GM18498 (cell line): ENCODE results near the gene LNX2.

Experiments used
- ATAC-seq: cut with Tn5 transposase; IDR thresholded peaks from one replicate; pipeline ENCODE4 v1.9.1; 2021; ENCODE audit warnings: mild to moderate bottlenecking, moderate library complexity; ENCODE audit not compliant: unreplicated experiment

Gene LNX2

DNA sequence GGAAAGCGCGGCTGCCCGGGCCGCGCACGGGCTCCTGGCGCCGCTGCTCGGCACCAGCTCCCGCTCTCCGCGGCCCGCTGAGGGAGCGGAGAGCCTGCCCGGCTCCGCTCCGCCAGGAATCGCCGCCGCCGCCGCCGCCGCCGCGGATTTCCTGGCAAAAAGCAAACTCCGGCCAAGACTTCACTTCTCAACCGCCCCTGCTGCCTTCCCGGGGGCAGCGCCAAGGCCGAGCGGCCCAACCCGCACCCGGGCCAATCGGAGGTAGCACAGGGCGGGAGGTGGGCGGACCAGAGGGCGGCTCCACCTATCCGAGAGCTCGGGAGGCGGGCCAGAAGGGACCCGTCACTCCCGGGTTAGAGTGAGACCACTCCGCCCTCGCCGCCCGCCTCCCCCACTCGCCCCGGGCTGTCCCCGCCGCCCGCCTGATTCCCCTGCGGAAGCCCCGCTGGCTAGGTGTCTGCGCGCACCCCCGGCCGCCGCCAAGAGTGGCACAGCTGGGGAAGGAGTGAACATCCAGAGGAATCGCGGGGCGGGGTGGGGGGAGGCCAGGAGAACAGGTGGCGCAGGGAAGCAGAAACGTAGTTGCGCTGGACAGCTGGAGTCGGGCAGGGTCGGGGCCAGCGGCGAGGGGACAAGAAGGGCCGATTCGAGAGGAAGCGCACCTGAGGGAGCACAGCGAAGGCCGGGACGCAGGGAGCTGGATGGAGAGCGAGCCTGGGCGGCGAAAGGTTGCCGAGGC lies at the start of gene LNX2:
LNX2 (minus strand) TSS at position 153 of the 739 bp plus-strand sequence. CDS start 38,826 bp downstream, outside the sequence.
- peak; percentile 90 for ATAC-seq

DNA sequence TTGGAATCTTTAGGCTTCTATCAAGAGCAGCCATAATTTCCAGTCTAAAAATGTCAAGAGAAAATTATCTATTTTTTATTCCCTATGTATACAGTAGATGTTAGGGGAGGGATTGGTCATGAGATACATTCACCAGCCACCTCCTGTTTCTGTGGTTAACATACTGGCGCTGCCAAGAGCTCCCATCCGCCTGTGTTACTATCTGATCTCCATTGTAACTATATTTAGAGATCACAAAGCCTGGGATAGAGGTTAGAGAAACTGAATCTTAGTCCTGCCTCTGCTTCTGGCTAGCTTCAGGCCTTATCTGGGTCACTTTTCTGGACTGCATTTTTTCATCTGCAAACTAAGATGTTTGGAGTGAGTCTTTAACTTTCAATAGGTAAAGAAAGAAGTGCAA lies 47.6 kb upstream of the LNX2 start:
- ATAC-seq, result no peak

DNA sequence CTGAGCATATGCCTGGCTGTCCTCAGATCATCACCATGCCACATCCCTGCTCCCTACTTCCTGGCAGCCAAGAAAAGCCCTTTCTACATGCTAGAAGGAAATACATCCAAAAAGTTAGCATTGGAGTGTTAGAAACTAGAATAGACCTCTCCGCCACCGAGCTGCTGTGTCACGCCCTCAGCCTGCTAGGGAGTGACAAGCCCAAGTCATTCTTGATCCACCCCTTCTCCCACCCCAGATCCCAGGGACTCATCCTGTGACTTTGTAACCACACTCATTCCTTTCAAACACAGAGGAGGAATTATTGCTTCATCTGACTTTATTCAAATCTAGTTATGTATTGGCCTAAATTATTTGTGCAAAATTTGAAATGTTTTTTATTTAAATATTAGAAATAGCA lies 46.6 kb upstream of the LNX2 start:
- ATAC-seq, result no peak

DNA sequence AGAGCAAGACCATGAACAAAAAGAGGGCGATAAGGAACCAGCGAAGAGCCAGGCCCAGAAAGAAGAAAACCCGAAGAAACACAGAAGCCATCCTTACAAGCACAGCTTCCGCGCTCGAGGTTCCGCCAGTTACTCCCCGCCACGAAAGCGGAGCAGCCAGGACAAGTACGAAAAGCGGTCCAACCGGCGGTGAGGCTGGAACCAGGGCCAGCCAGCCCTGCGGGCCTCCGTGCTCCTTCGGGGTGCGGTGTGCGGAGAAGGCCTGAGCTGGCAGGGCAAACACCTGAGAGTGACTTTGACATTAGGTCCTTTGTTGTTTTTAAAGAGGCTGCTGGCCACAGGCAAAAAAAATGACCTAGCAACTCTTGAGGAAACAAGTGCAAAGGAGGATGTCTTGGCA lies 45.4 kb upstream of the LNX2 start:
- no peak for ATAC-seq

DNA sequence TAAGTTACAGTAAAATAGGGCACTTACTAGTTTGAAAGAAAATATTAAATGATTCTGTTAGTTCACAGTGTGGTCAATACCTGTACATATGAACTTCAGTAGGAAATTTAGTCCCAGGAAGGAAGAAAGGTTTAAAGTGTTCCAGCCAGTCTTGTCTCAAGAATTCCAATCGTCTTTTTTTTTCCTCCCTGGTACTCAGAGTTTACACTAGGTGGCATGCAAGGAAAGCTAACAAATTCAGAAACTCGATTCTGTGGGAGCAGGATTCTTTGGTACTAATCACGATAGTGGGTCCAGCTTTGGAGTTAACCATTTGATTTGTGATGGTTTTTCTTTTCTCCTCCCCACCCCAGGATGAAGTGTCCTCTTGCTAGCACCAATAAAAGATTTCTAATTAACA lies 45.0 kb upstream of the LNX2 start:
- no peak for ATAC-seq

DNA sequence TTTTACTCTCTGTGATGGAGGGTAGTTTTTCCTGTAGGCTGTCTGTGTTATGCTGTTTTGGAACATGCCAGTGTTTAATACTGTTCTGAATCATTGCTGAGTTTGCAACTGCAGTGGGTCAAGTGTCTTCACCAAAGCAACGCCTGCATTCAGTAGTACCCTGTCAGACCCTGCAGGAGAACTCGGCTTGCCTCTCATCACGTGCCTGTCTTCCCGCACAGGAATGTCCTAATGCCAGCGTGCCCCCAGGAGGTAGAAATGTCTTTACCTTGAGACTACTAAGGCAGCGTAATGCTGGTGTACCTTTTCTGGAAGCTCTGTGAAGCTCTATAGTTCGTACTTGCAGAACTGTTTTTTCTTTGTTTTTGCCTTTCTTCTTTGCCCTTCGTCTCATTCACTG lies 43.6 kb upstream of the LNX2 start:
- ATAC-seq, result no peak

DNA sequence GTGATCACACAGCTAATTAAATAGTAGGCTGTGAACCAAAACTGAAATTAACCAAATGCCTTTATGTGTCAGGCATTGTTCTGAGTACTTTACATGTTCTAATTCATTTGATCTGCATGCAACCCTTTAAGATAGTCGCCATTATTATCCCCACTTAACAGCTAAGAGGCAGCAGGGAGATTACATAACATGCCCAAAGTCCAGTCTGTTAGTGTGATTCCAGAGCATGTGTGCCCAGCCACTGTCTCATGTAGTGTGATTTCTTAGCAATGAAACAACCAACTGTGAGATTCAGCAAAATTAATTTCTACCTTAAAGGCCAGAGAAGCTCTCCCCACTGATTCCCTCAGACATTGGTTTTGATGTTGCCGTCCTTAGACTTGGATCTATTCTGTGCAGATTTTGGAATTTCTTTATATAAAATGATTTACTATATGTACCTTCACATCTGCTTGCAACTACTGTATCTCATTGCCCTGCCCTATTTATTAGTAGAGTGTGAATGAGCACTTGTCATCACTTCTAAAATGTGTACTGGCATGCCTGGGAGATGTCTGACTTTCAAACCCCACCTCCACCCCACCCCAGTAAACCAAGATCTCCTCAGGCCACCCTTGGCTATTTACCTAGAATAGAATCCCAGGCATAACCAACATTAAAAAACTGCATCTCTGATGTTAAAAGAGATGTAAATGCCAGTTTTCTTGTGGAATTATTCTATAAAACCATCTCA lies 42.6 kb upstream of the LNX2 start:
- no peak for ATAC-seq

DNA sequence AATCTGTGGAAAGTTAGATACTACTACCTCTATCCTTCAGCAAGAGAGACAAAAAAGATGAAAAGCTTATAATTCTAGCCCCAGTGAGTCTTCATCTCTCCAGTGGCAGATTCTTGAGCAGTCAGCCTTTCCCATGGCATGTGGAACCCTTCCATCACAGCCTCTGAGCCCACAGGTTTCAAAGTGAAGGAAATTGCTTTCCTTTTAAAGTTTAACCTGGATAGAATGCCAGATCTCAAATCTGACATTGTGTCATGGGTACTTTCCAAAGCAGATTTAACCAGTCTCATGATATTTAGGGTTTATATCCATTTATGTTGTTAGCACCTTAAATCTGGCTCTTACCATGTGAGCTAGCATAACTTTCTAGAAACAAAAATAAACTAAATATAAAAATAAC lies 40.7 kb upstream of the LNX2 start:
- no peak for ATAC-seq

DNA sequence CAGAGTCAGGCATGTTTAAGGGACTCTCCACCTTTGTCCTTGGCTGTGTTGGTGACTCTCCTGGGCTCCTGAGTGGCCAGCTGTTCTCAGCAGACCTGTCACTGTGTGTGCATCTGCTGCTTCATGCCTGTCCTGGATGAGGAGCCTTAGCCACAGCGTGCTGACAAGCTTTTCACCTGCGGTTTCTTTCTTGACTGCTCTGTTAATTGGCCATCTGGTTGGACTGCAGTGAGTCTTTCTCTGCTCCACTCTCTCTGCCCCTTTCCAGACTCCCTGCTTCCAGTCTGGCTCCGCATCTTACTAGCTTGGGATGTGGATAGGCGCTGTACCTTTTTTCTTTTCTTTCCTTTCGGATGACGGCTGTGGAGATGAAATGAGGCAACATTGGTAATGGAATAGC lies 40.2 kb upstream of the LNX2 start:
- no peak for ATAC-seq

DNA sequence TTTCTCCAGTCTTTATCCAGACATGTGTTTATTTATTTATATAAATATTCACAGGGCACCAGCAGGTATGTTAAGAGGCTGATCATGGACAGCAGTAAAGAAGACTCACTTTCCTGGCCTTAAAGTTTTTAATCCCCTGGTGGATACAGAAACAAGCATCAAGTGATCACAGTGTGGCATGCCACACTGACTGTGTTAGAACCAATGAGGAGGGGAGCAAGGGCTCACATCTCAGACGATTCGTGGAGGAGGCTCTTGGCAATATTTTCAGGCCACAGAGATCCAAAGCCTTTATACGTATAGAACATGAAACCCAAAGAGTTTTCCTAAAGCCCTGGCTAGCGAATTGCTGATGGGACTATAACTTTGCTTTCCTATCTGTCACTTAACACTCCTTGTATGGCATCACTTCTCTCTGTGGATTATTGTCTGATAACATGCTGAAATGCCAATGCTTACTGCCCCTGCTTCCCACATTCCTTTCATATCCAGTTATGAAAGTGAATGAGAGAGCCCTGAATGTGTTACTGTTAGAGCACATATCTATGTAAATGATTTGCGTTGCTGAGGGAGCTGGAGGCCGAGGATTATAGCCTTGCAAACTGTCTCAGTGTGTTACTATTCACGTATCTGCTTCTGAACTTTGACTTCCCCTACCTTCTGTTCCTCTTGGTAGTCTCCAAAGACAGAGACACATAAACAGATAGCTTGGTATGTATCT lies 39.0 kb upstream of the LNX2 start:
- ATAC-seq, result no peak

DNA sequence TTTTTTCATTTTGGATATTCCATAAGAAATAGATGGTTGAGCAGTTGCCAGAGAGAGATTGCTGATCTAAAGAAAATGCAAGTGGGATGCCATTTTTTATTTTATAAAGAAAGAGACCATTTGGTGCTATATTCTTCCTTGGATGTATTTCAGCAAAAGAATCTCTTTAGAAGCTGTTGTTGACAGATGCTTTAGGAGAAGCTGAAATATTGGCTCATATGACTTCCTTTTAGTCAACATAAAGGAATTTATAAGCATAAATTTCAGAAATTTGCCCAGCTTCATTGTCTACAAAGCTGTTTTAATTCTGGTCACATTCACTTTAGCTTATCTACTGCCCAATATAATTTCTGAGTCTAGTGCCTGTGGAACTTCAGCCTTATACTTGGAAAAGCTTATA lies 38.2 kb upstream of the LNX2 start:
- no peak for ATAC-seq

DNA sequence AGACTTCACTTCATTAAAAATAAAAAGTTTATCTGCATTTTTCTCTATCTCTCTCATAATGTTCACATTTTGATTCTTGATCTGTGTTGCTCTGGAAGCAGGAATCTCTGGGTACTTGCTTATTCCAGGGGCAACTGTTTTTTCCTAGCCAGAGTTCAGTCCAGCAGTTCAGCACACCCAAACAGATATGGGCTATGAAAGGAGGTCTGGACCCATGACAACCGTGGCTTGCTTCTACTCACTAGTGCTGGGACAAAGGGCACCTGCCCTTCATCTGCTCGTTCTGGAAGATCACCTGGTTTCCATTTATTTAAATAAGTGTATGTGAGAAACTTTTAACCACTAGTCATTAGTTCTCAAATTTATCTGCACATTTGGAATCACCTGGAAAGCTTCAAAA lies 37.4 kb upstream of the LNX2 start:
- no peak for ATAC-seq

DNA sequence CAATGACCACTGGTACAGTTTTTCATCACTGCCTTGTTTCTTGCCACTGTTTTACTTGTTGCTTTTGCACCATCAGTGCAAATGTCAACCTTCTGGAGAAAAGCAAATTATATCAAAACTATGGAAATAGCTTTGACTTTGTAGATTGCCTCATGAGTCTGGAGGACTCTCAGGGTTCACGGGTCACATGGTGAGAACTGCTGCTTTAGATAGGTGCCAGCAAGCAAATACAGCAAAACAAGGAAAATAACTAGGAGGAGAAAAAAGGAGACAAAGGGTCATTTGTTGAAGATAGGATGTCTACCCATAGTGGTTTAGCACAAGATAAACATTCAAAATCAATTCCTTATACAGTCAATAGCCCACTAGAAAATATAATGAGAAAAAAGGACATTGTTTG lies 34.5 kb upstream of the LNX2 start:
- no peak for ATAC-seq

DNA sequence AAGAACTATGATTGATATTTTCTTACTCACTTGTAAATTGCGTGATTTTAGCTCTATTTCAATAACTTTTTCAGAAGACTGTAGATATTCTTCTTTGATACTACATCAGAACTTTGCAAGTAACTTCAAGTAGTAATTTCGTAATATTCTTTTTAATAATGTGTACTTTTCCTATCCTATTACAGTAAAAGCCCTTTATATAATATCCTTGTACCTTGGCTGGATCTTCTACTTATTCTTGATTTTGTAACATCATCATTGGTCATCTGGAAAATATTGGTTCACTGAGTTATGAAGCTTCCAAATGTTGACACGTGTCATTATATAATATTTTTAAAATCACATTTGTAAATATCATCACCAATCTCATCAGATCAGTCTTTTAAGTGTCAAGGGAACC lies 33.7 kb upstream of the LNX2 start:
- no peak for ATAC-seq

DNA sequence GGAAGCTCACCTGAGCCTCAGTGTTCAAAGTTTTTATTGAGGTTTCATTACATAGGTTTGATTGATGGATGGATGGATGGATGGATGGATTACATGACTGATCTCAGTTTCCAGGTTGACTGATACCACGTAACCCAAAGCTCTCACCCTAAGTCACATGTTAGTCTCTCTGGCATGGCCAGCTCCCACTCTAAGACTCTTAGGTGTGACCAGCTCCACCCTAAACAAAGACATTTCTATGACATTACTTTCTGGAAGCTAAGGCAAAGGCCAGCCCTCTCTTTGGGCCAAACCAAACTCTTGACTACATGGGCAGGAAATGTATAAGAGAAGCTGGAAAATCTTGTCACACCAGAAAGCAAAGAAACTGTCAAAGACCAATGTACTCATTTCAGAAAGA lies 30.0 kb upstream of the LNX2 start:
- ATAC-seq, result no peak

DNA sequence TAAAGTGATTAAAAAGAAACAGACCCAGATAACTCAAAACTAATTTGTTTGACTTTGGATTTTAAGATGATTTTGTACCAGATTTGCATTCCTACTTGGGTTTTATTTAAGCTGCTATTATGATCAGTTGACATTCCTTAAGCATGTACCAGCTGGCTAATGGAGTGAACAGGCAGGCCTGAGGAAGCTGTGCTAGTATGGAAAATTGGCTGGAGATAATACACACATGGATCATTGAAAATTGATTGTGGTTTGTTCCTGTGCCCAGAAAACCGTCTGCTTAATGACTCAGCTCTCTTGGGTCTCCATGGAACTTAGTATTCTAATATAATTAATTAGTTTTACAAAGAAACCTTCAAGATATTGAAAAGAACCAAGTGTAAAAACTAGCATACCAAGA lies 24.0 kb upstream of the LNX2 start:
- no peak for ATAC-seq

DNA sequence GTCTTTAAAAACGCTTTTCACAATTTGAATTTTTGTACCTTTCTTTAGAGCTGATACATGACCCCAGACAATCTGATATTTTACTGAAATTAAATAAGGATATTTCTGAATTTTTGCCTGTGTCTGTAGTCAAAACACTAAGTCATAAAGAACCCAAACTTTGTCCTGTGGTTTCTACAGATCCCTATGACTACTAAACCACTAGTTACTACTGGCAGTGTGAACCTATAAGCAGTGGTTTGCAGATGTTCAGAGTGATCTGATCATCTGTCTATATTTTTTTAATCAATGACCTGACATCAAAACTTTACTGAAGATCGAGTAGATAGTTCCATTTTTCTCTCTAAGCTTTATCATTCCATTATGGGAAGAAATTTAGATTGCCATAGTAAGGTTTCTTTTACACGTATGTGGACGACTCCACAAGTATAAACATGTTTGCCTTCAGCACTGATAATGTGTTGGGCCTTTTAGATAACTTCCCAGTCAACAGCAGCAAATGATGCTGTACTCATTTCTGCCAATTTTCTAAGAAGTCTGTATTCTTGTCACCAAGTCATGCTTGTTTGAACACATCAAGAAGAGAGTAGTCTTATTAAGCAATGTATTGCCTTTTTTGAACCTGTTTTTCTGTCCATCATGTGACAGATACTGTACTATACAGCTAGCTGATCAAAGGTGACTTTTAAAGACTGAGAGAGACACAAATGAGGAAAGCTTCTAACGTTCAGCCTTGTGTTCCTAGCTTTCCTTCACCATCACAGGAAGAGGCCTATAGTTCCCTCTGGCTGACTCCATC lies 23.2 kb upstream of the LNX2 start:
- ATAC-seq, result no peak

DNA sequence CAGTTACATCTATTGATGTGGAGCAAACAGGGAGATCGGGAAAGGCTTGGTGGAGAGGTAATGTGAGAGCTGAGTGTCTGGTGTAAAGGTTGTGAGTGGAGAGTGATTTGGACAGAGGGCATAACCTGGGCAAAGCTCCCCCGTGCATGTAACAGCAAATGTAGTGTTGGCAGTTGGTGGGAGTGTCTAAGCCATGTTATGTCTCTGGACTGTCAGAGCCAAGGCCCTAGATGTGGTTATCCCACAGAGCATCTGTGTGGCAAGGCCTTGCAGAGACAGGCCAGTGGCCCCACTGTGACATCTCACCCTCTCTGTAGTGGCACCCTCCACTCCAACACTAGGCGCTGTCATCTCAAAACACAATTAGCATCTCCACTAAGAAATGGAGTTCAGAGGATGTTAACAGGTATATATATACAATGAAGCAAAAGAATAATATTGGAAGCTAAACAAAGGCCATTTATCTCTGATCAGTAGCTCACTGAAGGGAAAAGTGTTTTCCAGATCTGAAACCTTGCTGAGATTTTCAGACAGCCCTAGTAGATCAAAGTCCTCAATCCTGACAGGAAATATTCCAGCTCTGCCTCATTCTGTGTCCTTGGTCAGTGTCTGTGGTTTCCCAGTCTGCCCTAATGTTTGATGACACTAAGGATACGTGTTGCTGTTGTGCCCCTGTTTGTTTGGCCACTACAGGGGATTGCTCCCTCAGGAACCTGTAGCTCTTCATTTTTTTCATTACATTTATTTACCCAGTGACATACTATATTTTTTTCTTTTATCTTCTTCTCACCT lies 21.6 kb upstream of the LNX2 start:
- ATAC-seq, result no peak

DNA sequence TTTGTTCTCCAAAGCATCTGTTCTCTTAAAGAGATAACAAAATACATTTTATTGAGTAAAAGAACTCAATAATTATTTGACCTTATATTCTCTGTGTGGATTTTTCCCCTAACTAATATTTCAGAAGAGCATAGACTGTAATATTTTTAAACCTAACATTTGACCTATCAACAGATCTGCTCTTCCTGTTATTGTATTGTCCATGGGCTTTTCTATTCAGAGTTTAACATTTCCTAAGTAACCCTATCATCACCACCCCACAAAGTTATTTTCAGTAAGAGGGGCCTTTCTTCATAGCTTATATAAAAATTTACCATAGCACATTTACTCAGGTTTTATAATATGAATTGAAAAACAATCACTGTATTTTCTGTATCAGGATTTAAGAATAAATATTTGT lies 18.9 kb upstream of the LNX2 start:
- ATAC-seq, result no peak

DNA sequence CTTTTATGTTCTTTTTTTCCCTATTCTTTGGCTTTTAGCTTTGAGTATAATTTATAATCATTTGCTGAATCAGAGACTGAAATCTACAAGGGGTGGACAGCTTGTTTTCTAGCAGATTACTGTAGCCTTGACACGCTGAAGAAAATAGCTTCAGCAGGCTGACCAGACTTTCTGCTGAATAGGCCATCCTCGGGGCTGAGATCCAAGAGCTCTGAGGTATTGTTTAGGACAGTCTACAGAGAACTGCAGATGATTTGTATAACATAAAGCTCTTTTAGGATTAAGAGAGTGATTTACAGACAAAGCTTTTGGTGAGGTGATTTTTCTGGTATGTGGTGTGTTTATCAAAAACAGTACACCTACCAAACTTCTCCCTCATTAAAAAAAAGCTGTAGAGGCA lies 18.2 kb upstream of the LNX2 start:
- ATAC-seq, result no peak
